Natural killer cell (primary cell): ENCODE data around the gene MORC2. TPM values are rescaled to one million over a fixed set of nuclear protein-coding genes. Genes with fewer than 3 reads are reported as not detected.

Experiments used
- ATAC-seq, 3 donors: fragments of 150-1000 bp in 2 of 3; fragments of 200-7000 bp in 1 of 3; cut with Tn5 transposase; 1 replicate in 1 of 3; 2 replicates in 2 of 3; pipeline ENCODE4 v1.10.0; 2021; ENCODE audit warnings: mild to moderate bottlenecking in 2 of 3, moderate library complexity in 2 of 3
- DNase-seq, 2 donors: peaks; one replicate each; pipeline versions ENCODE4 v3.0.0 to v3.0.0-alpha.2; 2013 to 2021; ENCODE audit warnings: mixed read lengths in 1 of 2
- H3K27ac ChIP-seq: one replicate; pipeline ENCODE4 v1.5.1; 2013; ENCODE audit warnings: mild to moderate bottlenecking, low read length
- H3K27me3 ChIP-seq: one replicate; pipeline ENCODE4 v1.6.1; 2013; ENCODE audit warnings: low read length; ENCODE audit not compliant: control insufficient read depth, insufficient read depth
- H3K36me3 ChIP-seq: one replicate; pipeline ENCODE4 v1.6.1; 2013; ENCODE audit warnings: low read length; ENCODE audit not compliant: control insufficient read depth, insufficient read depth
- H3K4me1 ChIP-seq: one replicate; pipeline ENCODE4 v1.6.1; 2013; ENCODE audit warnings: low read length; ENCODE audit not compliant: control insufficient read depth, insufficient read depth
- H3K4me3 ChIP-seq: one replicate; pipeline ENCODE4 v1.5.1; 2013; ENCODE audit warnings: low read length
- H3K9me3 ChIP-seq: one replicate; pipeline ENCODE4 v1.6.1; 2013; ENCODE audit warnings: low read length; ENCODE audit not compliant: control insufficient read depth, insufficient read depth
- H3K27ac Mint-ChIP-seq, 2 donors: one replicate each; pipeline ENCODE4 v1.8.0; 2022; ENCODE audit warnings: mild to moderate bottlenecking in 2 of 2, mixed read lengths in 2 of 2, moderate library complexity in 1 of 2
- H3K27me3 Mint-ChIP-seq, 2 donors: one replicate each; pipeline ENCODE4 v1.8.0; 2022; ENCODE audit warnings: low read depth in 2 of 2, mixed read lengths in 2 of 2
- H3K36me3 Mint-ChIP-seq: one replicate; pipeline ENCODE4 v1.8.0; 2022; ENCODE audit warnings: mixed read lengths
- H3K4me1 Mint-ChIP-seq, 2 donors: one replicate each; pipeline ENCODE4 v1.8.0; 2022; ENCODE audit warnings: mixed read lengths in 2 of 2
- H3K4me3 Mint-ChIP-seq: one replicate; pipeline ENCODE4 v1.8.0; 2022; ENCODE audit warnings: mild to moderate bottlenecking, moderate library complexity, mixed read lengths
- H3K9me3 Mint-ChIP-seq, 2 donors: one replicate each; pipeline ENCODE4 v1.8.0; 2022; ENCODE audit warnings: mixed read lengths in 2 of 2
- WGBS: methylation state at CpG from one replicate; pipeline ENCODE4 v1.1.7; 2013; ENCODE audit warnings: missing lambda C conversion rate; ENCODE audit not compliant: insufficient coverage; 5-methylcytosine and 5-hydroxymethylcytosine counted together
- intact Hi-C: fragments of 100-400 bp; cut with micrococcal nuclease; formaldehyde crosslinking; loops from one replicate; pipeline ENCODE4 v1.14.2; 2022
- total RNA-seq, 4 donors: library from RNA; stranded (reverse); fragments of 120-200 nt in 1 of 4; gene quantifications; one replicate each; pipeline versions ENCODE4 v1.2.3 to v1.2.4, GENCODE V29; 2013 to 2022
- TF ChIP-seq, protein P1 (sequence below): fragments of 200-600 bp; IDR thresholded peaks from one replicate; pipeline ENCODE4 v1.8.0; 2022; ENCODE audit warnings: antibody characterized with exemption

Gene MORC2
- total RNA-seq, 3 donors from 2014 or later (not counting 1 experiment from before 2014, with no cell fraction given), result 15.3 to 19.7 (median 16.4) TPM

DNA sequence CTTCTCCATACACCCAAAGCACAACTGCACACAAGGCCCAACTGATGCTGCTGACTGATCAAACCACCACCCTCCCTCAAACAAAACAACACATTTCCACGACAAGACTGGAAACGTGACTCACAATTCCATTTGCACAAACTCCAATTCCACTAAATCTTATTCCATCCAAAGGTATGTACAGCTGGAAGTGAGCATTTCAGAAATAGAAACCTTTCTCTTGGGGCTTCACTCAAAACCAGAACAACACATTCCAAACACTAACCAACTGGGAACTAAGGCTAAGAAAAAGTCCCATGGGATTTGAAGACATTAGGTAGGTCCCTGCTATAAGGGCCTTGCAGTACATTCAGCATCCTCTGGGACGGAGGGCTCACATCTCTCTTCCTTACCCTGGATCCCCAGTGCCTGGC is 19.6 kb downstream of the MORC2 start:
- 96% methylated on average over 3 of the region's 3 CpGs for WGBS
- intact Hi-C loops, result loop anchor here (5.0 kb wide), 2 partner anchors 133 to 283 kb away; partner anchors contain the start of gene SMTN
- H3K9me3 ChIP-seq, result no peaks in the 10 kb centered on the region
- ATAC-seq (no peak), DNase-seq (no peak)
- no peak overlapping the region for H3K4me3 Mint-ChIP-seq
- H3K27me3 ChIP-seq, result no peaks in the 10 kb centered on the region
- H3K4me1 ChIP-seq, result peaks cover 3% of the 10 kb centered on the region
- peaks cover 22% of the 10 kb centered on the region for H3K36me3 Mint-ChIP-seq
- TF ChIP-seq, protein P1, sequence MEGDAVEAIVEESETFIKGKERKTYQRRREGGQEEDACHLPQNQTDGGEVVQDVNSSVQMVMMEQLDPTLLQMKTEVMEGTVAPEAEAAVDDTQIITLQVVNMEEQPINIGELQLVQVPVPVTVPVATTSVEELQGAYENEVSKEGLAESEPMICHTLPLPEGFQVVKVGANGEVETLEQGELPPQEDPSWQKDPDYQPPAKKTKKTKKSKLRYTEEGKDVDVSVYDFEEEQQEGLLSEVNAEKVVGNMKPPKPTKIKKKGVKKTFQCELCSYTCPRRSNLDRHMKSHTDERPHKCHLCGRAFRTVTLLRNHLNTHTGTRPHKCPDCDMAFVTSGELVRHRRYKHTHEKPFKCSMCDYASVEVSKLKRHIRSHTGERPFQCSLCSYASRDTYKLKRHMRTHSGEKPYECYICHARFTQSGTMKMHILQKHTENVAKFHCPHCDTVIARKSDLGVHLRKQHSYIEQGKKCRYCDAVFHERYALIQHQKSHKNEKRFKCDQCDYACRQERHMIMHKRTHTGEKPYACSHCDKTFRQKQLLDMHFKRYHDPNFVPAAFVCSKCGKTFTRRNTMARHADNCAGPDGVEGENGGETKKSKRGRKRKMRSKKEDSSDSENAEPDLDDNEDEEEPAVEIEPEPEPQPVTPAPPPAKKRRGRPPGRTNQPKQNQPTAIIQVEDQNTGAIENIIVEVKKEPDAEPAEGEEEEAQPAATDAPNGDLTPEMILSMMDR, result no peak
- no peak overlapping the region for H3K27ac Mint-ChIP-seq
- peaks cover 51% of the 10 kb centered on the region for H3K36me3 ChIP-seq
- peaks cover 14 to 15% of the 10 kb centered on the region in 2 donors for H3K4me1 Mint-ChIP-seq
- no peaks in the 10 kb centered on the region for H3K9me3 Mint-ChIP-seq
- no peaks in the 10 kb centered on the region for H3K27me3 Mint-ChIP-seq
- no peak overlapping the region for H3K27ac ChIP-seq
- no peak overlapping the region for H3K4me3 ChIP-seq

DNA sequence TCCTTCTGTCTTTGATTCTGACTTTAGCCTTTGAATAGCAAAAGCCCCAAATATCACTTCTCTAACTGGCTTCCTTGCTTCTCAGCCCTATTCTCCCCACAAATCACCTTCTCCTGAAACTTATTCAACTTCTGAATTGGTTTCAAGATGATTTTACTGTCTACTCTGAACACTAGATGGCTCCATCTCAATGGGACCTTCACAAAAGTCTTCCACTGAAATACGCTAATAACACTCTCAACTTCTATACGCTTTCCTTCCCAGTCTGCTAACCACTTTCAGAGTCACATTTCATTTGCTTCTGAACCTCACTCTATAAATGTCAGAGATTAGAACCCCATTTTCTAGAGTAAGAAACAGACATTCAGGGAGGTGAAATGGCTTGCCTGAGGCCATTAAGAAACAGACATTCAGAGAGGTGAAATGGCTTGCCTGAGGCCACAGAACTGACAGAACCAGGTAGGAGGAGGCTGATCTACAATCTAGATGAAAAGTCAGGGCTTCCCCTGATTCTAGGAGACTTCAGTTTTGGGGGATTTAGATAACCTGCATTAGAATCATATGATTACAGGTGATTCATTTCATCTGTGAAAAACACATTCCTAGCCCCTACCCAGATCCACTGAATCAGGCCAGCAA is 20.6 kb downstream of the MORC2 start:
- TF ChIP-seq, protein P1, result peak; percentile 29
- ATAC-seq (peak in 2 of 3 donors; percentile 40 to 52), DNase-seq (peak in 1 of 2 donors; percentile 66)
- peaks cover 22 to 23% of the 10 kb centered on the region in 2 donors for H3K4me1 Mint-ChIP-seq
- intact Hi-C loops, result loop anchor here (5.0 kb wide), 2 partner anchors 134 to 284 kb away; partner anchors contain the start of gene SMTN
- 71% methylated on average over 2 of the region's 2 CpGs for WGBS
- Histone ChIP-seq H3K27me3 (no peaks in the 10 kb centered on the region), H3K4me1 (peaks cover 10% of the 10 kb centered on the region), H3K4me3 (no peak overlapping the region), H3K9me3 (no peaks in the 10 kb centered on the region), H3K36me3 (peaks cover 45% of the 10 kb centered on the region), H3K27ac (no peak overlapping the region)
- H3K27ac Mint-ChIP-seq, result no peak overlapping the region
- H3K27me3 Mint-ChIP-seq, result no peaks in the 10 kb centered on the region
- peaks cover 22% of the 10 kb centered on the region for H3K36me3 Mint-ChIP-seq
- no peaks in the 10 kb centered on the region for H3K9me3 Mint-ChIP-seq
- H3K4me3 Mint-ChIP-seq, result no peak overlapping the region

DNA sequence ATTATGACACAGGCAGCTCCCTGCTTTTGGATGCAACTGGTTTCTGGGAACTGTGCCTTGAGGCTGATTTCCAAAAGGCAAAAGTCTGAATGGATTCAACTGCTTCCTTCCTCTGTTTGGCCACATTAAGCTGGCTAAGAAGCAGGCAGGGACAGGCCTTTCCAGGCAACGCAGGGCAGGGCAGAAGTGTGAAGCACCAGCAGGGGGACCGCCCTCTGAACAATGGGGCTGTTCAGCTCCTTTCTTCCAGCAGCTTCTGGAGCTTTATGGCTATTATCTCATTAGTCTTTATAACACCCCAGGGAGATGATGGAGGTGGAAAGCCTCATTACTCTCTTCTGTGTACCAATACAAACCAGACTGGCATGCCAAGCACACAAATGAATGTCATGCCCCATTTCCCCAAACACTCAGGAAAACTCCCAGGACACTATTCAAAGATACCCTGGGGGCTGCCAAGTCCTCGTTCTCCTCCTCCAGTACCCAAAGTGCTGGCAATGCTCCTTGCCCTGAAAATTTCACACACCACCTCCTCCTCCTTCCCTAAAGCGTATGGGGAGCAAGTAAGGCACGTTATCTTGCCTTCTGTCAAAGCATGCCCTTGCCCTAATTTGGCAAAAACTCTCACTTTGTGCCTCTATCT is 21.3 kb downstream of the MORC2 start:
- DNase-seq, result no peak

More for the DNA sequence above, 21.3 kb downstream of the MORC2 start:
- peaks cover 14% of the 10 kb centered on the region for H3K4me1 ChIP-seq
- peaks cover 46% of the 10 kb centered on the region for H3K36me3 ChIP-seq
- no peaks in the 10 kb centered on the region for H3K9me3 ChIP-seq
- TF ChIP-seq, protein P1, result no peak
- 97% methylated on average over 5 of the region's 5 CpGs for WGBS
- Mint-ChIP-seq H3K36me3 (peaks cover 22% of the 10 kb centered on the region), H3K27me3 (no peaks in the 10 kb centered on the region), H3K4me1 (peaks cover 22 to 23% of the 10 kb centered on the region in 2 donors), H3K27ac (no peak overlapping the region), H3K4me3 (no peak overlapping the region), H3K9me3 (no peaks in the 10 kb centered on the region)
- H3K27me3 ChIP-seq, result no peaks in the 10 kb centered on the region
- no peak for ATAC-seq
- H3K27ac ChIP-seq, result no peak overlapping the region
- no peak overlapping the region for H3K4me3 ChIP-seq
- intact Hi-C loops, result loop anchor here (5.0 kb wide), 2 partner anchors 135 to 285 kb away; partner anchors contain the start of gene SMTN
